NCI-H1694 (cell line): ENCODE results near the gene SH2D3C.
"Not testable (repeated sequence)": the region's sequence is repeated elsewhere in the genome, so short reads cannot be mapped to it uniquely, and the experiment has no call there.

Experiments used
- DNase-seq: peaks from one replicate; lab custom pipeline; 2025; lab: John Stamatoyannopoulos, UW

SH2D3C gene

DNA sequence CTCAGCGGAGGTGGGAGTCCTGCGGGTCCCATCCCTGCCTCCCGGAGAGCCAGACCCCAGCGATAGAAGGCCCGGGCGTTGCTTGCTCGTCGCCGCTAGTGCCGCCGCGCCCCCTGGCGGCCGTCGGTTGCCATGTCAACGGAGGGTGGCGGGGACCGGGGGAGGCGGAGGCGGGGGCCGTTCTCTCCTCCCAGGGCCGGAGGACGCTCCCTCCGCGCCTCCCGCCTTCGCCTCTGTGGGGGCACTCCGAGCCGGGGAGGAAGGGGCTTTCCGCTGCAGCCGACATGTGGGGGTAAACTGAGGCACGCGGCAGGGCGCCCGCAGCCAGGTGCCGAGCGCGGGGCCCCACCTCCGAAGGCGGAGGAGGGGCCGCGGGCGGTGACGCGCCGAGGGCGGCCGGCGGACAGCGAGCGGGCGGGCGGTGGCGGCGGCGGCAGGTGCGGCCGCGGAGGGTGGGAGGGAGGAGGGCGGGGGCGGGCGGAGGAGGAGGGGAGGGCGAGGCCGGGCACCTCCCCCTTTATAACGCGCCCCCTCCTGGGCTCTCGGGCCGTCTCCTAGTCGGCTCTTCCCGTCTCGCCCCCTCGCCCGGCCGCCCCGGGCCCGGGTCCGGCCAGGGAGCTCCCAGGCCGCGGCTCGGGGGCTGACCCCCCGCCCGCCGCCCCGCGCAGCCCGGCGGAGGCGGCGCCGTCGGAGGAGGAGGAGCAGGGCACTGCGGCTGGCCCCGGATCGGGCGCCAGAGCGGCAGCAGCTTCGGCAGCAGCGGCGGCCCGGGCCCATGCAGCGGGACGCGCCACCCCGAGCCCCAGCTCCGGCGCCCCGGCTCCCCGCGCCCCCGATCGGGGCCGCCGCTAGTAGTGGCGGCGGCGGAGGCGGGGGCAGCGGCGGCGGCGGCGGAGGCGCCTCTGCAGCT lies 6.8 kb upstream of the SH2D3C start:
- peak; percentile 41 for DNase-seq

DNA sequence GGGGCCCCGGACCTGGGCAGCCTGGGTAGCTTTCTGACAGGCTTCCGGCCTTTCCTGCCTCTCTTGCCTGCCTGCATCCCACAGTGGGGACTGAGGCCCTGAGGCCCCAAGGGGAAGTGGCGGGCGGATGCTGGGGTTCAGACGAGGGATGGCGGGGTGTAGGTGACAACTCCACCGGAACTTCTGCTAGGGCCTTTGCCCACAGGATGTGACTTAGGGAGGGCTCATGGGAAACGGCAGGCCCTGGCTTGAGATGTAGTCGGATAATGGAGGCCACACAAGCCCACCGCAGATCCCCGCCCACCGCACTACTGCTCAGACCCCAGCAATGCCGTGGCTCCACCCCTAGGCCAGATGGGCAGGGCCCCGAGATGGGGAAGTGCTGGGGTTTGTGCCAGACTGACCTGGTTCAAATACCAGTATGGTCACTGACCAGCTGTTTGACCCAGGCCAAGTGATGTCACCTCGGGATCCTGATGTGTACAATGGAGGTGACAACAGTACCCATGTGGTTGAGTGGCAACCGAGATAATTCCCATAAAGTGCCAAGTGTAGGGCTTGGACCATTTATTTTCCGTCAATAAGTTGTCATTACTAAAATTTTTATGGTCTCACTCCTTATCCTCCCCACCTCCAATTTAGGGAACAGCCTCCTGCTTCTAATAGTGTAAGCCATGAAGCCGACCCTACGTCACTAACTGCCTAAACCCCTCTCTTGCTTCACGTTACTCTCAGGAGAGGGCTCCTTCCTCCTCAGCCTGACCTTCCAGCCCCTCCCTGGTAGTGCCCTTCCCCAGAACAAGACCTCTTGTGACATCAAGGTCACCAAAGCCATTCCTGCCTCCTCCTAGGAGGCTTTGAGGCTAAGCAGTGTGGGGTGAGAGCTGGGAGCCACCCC lies 4.9 kb upstream of the SH2D3C start:
- DNase-seq = no peak

DNA sequence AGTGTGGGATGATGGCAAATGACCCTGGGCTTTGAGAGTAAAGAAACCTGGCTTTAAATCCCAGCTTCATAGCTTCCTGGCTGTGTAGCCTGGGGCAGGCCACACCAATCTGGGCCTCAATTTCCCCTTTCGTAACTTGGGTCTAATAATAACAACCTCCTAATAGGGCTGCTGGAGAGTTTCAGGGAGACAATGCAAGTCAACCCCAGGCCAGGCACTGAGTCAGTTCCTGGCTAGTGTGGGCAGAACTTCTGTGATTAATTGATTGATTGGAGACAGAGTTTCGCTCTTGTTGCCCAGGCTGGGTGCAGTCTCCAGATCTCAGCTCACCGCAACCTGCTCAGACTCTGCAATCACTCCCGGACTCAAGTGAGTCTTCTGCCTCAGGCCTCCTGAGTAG lies 3.3 kb upstream of the SH2D3C start:
- no peak for DNase-seq

DNA sequence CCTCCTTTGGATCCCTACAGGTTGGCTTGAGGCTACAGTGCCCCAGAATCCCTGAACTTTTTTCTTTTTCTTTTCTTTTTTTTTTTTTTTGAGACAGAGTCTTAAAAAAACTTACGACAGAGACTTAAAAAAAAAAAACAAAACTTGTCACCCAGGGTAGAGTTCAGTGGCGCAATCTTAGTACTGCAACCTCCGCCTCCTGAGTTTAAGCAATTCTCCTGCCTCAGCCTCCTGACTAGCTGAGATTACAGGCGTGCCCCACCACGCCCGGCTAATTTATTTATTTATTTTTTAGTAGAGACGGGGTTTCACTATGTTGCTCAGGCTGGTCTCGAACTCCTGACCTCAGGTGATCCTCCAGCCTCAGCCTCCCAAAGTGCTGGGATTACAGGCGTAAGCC lies 2.4 kb upstream of the SH2D3C start:
- DNase-seq = not testable (repeated sequence)

DNA sequence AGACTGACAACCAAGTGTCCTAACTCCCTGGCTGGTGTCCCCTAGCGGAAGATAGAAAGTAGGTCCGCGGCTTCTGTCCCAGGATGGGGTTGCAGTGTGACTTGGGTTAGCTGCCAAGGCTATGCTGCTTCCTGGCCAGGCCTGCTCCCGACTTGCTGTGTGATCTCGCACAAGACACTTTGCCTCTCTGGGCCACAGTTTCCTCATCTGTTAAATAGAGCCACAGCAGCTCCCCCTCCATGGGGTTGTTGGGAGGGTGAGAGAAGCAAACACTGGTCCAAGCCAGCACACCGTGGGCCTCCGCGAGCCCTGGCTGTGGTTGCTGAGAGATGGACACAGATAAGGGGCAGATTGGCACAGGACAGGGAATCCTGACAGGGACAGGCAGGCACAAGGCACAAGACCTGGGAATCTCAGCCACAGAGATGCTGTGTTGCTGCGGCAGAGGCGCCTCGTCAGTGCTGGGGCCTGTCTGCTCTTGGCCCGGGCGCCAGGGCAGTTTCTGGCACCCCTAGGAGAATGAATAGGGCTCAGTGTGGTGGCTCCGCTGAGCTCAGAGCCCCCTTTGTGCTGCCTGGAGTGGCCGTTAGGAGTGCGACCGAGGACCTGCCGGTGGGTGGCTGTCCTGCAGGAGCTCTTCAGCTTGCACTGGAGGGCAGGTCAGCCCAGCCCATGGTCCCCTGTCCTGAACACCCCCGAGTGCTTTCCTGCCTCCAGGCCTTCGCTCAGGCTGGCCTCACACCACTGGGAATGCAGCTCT lies 1.8 kb upstream of the SH2D3C start:
- no peak for DNase-seq

DNA sequence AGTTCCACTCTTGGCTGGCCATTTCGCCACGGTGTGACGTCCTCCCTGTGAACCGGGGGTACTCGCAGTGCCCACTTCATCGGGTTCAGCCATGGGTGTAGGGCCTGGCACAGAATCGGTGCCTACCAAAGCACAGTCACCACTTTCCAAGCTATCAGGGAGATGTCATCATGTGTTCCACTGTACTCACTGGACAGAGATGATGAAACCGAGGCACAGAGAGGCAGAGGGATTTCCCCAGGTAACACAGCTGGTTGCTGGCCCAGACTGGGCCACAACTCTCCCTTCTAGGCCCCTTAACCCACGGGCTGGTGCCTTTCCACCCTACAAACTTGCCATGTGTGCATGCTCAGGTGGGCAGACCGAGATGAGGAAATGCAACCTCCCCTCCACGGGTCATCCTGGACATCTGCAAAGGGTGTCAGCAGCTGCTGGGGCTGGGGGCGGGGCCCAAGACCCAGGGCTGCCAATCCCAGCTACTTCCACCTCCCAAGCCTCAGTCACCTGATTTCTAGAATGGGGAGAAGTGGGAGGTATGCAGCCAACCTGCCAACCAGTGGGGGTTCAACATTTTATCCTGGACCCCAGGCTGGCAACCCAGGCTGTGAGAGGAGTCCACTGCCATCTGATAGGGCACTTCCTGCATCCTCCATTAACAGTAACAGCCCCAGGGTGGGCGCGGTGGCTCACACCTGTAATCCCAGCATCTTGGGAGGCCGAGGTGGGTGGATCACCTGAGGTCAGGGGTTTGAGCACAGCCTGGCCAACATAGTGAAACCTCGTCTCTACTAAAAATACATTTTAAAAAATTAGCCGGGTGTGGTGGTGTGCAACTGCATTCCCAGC lies 893 bp upstream of the SH2D3C start:
- no peak for DNase-seq

DNA sequence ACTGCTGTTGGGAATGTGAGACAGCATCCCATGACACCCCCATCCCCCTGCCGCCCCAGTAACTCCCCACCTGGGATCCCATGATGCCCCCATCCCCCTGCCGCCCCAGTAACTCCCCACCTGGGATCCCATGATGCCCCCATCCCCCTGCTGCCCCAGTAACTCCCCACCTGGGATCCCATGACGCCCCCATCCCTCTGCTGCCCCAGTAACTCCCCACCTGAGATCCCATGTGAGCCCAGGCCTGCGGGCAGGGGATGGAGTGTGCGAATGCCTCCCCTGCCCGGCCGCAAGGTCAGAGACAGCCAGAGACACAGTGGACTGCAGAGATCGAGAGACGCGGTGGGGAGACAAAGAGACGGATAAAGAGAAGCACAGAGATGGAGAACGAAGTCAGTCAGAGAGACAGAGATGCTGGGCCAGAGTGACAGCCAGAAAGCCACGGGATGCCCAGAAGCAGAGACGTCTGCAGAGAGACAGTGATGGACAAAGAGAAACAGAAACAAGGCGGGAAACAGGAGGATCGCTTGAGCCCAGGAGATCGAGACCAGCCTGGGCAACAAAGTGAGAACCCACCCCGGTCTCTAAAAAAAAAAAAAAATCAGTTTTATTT lies 992 bp downstream of the SH2D3C start:
- DNase-seq = no peak

DNA sequence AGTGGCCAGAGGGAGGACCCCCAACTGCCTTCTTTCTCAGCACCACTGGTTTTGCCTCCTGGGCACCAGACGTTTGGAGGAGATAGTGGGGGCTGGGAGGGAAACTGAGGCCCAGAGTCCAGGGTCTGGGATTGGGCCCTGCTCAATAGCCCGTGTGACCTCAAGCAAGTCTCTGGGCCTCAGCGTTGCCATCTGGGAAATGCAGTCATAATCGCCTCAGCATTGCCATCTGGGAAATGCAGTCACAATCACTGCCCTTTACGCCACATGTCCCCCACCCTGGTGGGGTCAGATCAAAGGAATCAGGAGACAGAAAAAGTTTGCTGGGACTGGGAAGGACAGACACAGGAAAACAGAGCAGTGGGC lies 1.6 kb downstream of the SH2D3C start:
- no peak for DNase-seq

DNA sequence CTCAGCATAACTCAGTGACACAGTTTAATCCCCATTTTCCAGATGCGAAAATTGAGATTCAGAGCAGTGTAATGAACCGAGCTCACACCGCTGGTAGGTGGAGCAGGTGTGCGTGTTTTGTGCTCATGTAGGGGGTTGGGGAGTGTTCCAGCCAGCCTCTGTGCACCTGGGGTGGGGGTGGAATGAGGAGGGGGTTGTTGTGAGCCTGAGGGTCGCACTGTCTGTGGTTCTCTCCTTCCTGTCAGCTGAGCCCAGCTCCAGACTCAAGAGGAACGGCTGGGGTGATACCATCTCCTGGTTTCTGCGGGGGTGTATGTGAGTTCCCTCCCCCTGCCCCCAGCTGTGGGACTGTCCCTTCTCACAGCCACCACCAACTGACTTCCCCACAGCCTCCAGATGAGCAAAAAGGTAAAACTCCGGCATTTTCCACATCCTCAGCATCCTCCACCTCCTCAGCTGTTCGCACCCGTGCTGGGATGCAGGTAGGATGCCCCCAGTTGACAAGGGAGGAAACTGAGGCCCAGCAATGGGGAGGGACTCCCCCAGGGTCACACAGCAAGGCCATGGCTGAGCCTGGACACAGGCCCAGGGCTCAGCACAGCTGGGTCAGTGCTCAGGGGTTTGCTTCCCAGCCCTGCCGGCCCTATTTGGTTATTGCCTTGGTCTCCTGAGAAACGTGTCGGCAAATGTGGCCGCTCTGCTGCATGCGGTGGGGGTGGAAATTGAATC lies 2.1 kb downstream of the SH2D3C start:
- no peak for DNase-seq

DNA sequence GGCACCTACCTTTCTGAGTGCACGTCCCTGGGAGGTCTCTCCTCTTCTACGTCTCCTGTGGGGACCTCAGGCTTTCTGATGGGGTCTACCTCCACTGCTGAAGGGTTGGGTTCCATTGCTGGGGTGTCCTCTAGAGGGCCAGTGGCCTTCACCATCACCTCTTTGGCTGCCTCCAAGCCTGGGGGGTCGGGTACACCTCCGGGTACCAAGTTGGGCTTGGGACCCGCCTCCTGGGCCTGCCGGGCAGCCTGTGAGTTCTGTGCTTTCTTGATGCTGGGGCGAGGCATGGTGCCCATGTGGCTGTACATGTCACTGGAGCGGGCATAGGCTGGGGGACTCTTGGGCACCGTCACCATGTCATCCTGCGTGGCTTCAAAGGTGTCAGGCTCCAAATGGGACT lies 4.5 kb downstream of the SH2D3C start:
- DNase-seq = no peak

DNA sequence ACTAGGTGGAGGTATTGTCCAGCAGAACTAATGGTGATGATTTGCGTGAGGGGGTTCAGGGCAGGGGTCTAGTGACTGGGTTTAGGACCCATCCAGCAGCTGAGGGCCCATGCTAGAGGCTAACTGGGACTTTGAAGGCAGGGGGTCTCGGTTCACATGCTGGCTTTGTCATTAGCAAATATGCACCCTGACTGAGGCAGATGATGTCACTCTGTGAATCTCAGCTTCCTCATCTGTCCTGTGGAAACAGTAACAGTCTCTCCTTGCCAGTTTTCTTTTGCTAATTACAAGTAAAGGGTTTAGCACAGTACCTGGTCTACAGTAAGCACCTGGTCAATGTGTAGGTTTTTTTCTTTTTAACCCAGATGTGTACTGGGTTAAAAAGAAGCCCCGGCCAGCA lies 5.2 kb downstream of the SH2D3C start:
- DNase-seq = no peak

DNA sequence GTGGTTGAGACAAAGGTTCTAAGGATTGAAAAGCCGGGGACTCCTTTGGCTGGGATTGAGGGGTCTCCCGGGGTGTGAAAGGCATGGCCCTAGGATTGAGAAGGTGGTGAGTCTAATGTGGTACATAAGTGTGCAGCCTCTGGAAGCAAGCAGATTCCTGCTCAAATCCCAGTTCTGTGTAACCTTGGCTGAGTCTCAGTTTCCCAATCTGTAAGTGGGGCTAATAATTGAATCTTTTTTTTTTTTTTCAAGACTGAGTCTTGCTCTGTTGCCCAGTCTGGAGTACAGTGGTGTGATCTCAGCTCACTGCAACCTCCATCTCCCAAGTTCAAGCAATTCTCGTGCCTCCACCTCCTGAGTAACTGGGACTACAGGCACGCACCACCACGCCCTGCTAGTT lies 5.9 kb downstream of the SH2D3C start:
- DNase-seq = no peak

DNA sequence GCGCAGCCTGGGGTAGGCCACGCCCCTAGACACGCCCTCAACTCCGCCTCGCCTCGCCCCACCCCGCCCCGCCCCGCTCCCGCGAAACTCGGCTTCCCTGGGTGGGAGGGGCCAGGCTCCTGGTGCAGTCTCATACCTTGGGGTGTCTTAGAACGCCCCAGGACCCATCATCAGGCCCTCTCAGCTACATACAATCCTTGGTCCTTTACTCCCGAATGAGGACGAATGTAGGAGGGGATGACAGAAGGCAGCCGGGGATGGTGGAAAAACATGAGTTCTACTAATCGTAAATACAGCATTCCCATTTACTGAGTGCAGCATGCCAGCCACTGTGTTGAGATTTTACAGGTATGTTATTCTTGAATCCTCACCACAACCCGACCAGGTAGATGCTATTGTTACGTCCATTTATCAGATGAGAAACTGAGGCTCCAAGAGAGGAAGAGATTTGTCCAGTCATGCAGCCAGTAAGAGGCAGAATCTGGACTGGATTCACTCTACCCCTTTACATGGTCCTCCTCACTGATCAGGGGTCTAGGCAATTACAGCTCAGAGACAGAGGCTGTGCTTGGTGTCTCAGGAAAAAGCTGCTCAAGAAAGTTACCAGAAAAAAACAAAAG lies 6.8 kb downstream of the SH2D3C start:
- DNase-seq = no peak

DNA sequence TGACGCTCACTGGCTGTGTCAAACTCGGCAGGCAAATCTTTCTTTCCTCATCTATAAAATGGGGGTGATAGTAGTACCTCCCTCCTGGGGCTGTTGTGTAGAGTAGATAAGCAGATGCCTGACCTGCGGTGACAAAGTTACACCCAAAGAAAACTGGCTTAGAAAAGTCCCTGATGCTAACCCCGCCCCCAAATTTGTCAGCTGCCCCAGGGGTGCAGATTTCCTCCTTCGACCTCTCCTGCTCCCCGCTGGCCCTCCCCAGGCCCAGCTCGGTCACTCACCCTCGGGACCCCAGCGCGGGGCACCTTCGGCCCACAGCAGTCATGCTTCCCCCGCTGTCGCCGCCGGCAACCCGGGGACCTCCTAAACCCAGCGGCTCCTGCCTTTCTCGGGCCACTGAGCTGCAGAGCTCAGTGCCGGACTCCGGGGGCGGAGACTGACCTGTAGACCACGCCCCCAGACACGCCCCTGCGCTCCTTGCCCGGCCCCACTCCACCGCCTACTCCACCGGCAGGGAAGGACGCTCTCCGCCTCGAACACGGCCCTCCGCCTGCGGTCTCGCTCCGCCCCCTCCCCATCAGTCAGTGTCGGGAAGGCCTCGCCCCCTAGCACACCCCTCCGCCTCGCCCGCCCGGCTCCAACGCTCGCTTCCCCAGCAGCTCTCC lies 7.4 kb downstream of the SH2D3C start:
- peak; percentile 85 for DNase-seq

DNA sequence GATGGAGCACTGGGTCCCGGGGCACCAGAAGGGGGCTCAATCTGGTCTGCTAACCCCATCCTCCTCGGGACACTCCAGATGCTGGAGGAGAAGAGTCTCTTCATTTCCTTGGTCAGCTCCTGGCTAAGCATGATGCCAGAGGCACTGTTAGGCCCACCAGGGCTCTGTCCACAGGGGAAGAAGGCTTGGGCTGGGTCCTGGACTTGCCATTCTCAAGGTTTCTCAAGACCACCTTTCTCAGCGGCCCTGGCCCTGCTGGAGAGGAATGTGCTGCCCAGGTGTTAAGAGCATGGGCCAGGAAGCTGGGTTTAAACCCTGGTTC lies 7.9 kb downstream of the SH2D3C start:
- DNase-seq = no peak

DNA sequence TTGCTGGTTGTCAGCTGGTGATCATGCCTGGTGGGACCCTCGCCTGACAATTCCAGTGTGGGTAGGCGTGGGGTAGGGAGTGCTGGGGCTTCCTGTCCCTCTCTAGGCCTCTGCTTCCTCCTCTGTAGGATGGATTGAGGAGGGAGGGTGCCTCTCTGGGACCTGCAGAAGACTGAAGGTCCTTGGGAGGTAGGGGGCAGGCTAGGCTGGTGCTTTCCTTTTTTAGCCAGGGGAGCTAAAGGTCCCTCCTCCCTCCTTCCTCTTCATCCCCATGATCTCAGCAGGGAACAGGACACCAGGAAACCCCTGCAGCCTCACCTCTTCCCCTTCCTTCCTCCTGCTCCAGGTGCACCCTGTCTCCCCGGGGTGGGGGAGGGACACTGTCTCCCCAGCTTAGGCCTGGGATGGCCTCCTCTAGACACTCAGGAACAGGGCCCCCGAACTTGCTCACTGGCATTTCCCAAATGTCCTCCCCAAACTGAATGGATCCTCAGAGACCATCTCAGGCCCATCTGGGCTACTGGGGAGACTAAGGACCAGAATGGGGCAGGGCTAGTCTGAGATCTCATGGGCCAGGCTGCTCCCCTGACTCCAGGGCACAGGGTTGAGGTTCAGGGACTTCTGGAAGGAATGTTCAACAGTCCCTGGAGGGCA lies 8.4 kb downstream of the SH2D3C start:
- no peak for DNase-seq

DNA sequence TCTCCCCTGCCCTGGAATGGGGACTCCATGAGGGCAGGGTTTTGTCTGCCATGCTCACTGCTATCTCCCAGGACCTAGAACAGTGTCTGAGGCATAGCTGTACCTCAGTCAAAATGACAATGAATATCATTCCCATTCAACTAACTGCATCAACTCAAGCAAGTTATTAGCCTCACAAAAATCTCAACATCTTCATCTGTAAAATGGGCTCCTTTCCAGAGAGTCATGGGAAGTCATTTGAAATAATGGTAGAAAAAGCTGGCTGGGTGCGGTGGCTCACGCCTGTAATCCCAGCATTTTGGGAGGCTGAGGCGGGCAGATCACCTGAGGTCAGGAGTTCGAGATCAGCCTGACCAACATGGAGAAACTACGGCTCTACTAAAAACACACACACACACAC lies 9.4 kb downstream of the SH2D3C start:
- DNase-seq = no peak

DNA sequence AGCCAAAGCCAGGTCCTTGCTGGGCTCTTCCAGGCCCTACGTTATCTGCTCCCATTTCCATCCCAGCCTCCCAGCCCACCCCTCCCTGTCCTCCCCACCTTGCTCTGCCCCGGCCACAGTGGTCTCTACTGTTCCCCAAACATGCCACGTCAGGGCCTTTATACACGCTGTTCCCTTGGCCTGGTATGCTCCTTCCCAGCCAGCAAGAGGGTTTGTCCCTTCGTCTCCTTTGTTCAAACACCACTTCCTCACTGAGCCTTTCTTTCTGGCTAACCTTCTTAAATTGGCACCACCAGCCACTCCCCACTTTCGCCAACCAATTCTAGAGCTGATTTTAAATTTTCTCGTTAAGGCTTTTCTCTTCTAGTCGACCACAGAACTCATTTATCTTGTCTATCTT lies 9.8 kb downstream of the SH2D3C start:
- no peak for DNase-seq

DNA sequence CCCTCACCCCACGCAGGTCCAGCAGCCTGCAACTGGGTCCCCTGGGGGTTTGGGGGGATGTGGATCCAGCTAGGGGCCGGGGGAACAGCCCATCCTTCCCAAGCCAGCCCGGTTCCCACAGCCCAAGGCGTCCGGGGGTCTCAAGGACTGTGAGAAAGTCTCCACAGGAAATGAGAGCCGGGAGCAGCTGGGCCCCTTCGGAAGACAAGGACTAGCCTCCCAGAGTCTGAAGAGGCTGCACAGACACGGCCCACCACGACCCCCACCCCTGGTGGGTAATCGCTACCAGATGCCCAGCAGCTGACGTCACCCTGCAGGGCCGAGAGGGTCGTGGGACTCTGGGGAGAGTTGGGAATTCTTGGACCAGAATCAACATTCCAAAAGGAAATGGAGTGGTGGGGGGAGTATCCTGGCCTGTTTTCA lies 10.5 kb downstream of the SH2D3C start:
- no peak for DNase-seq
